DMS79 treated with DMSO at 0.1 percent for 48 hours (cell line): ENCODE results near the gene TTLL13.
"Not testable (repeated sequence)": the region's sequence is repeated elsewhere in the genome, so short reads cannot be mapped to it uniquely, and the experiment has no call there.

Experiments
- DNase-seq: peaks from one replicate; lab custom pipeline; 2025; lab: John Stamatoyannopoulos, UW

The TTLL13 gene

DNA sequence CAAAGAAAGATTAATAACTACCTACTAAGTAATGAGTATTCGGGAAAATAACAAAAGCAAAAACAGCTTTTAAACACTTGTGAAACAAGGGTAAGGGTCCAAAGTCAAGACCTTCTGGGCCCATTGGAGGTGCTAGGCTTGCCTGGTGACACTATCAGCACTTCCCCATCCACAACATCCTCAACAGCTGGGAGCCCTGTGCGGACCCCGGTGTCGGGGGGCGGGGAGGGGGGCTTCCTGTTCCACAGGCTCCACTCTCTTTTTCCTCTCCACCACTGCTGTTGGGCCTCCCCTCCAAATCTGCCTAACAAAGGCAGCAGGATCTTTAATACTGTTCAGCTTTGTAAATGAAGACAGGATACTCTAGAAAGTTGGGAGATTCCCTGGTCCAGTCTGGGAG is 37.7 kb downstream of the TTLL13 start:
- DNase-seq, result no peak

- DNase-seq, result no peak
These were observed 38.6 kb downstream of the TTLL13 start for GRCh38 chr15:90287946-90288345.

GRCh38 chr15:90291679-90292356 is 42.5 kb downstream of the TTLL13 start:
- no peak for DNase-seq

GRCh38 chr15:90293040-90293810 is 43.9 kb downstream of the TTLL13 start:
- peak; percentile 67 for DNase-seq

- DNase-seq, result no peak
These were observed 44.8 kb downstream of the TTLL13 start for GRCh38 chr15:90294159-90294558.

DNA sequence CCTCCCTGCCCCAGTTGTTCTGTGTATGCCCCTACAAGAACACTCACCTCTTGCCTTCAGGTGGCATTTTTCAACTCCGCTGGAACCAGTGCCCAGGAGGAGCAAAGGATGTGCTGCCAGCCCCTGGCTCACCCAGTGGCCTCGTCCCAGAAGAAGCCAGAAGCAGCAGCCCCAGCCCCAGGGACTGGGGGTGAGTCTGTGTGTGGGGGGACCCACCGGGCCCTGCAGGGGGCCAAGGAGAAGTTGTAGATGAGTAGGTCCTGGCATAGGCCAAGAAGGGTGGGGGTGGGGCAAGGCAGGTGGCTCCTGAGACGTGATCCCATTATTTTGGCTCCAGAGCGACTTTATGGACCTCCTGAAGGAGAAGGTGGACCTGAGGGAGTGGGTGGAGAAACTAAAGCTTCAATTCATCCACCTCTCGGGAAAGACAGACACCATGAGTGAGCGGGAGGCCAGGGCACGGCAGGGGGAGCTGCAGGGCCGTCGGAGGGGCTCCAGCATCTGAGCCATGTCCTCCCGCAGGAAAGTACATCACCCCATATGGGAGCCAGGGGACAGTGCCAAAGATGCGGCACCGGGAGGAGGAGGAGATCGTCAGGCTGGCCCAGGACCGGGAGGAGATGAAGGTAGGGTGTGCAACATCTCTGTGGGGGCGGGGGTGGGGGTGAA is 45.4 kb downstream of the TTLL13 start:
- peak; percentile 14 for DNase-seq

- no peak for DNase-seq
These were observed 45.9 kb downstream of the TTLL13 start for GRCh38 chr15:90295270-90295648.

DNA sequence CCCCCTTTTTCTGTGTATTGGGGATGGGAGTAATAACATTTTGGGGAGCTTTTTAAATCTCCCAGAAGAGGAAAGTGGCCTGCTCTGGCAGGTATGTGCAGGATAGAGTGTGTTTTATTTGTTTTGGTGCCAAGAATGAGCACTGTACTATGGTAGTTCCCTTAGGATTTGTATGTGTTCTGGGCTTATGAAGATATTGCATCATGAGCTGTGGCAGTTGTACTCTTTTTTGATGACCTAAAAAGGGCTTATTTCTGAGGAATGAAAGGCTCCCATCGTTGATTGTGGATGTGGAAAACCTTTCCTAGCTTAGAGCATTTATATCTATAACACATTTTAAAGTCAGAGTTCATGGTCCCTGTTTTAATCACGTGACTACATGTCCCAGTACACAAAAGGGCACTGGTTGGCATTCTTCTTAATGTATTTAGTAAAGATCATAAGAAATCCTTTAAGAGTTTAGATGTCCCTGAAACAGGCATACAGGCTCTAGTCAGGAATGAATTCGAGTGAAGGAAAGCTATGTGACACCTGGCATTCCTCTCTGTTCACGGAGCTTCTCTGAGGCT is 47.0 kb downstream of the TTLL13 start:
- DNase-seq, result not testable (repeated sequence)

DNA sequence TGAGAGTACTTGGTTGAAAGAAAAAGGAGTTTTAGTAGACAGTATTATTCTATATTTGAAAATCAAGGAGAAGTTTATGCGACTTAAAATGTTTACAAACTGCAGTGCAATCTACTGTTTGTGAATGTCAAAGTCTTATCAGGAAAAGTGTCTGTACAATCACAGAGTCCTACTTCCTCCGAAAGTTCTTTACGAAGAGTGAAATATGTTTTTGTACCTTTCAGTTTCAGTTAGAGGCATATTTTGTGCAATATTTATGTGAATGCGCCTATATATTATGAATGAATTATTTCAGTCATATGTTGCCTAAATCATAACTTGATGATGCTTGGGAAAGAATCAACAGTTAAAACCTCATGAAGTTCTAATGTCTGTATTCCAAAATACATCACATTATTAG is 47.7 kb downstream of the TTLL13 start:
- no peak for DNase-seq

DNA sequence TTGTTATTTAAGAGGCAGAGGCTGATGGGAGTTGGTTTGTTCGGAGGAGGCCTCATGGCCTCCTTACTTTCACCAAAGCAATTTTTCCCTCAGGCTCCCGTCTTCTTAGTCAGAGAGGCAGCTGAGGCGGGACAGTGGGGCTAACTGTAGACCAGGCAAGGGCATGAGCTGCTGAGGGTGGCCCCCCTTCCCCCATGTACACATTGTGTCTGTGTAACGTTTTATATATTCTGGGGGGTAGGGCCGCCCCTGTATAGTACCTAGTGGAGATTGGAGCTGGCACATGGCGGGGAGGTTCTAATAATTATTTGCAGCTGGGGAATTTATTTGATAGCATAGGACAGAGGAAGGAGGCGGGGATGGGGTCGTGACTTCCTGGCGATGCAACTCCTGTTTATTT is 51.2 kb downstream of the TTLL13 start:
- DNase-seq, result no peak

- no peak for DNase-seq
These were observed 51.8 kb downstream of the TTLL13 start for GRCh38 chr15:90300988-90301706.

GRCh38 chr15:90301707-90302300 is 52.4 kb downstream of the TTLL13 start:
- DNase-seq, result no peak

- not testable (repeated sequence) for DNase-seq
These were observed 56.0 kb downstream of the TTLL13 start for GRCh38 chr15:90305355-90305754.

DNA sequence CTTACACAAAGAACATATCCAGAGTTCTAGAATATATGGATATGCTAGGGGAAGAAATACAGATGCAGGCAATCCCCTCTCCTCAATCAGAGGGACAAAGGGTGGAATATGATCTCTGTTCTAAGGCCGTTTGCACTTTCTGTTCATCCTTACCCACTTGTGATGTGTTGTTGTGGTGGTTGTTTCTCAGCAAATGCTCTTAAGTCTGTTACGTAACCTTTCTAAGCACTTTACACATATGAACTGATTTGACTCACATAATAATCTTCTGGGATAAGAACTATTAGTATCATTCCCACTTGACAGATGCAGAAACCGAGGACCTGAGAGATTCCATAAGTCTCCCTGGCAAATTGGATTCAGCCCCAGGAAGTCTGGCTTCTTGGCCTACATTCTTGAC is 56.6 kb downstream of the TTLL13 start:
- no peak for DNase-seq

DNA sequence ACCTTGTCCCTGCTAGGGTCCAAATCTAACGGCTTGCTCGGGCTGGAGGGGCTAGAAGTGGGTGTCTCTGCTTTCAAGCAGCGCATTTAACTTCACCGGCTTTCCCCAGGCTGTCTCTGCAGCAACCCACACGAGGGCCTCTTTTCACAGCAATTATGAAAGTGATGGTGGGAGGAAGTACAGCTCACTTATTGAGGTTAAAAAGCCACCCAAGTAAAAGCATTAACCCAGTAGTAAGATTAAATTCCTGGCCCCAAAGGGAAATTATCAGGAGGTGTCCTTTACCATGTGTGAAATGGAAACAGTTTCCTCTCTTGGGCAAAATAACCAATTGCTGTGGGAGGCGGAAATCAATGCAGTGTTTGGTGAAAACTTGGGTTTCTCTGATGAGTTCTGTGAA is 57.2 kb downstream of the TTLL13 start:
- no peak for DNase-seq

DNA sequence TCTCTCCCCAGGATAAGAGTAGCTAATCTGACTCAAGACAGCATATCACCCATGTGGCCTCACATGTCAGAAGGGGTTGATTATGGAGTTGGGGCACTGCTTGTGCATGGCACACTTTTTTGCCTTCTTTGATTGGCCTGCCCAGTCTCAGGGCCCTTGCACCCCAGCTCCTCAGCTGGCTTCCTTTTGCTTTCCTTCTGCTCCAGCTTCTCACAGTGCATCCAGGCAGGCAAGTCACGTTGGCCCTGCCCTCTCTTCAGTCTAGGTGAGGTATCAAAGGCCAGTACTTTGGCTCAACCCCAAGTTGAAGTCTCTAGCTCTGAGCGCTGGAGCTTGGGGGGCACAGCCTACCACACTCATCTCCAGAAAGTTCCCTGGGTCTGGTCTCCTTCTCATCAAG is 58.3 kb downstream of the TTLL13 start:
- no peak for DNase-seq

DNA sequence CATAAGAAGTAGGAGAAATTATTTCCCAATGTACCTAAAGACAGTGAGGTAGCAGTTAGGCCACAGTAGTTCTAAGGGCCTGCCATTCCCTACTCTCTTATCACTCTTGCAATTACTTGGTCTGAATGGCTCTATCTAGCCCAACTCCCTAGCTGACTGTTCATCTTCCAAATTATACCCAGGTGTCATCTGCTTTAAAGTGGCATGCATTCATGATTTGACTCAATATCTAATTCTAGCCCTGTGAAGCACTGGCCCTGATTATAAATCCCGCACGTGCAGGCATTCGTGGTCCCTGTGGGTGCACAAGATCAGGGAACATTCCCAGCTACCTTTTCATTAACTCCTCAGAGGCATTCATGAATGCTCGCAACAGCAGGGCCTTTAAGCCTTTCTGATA is 59.7 kb downstream of the TTLL13 start:
- DNase-seq, result no peak
